Mammary epithelial cell (primary cell): Measurements from ENCODE around the gene GADD45A.

Experiments used
- EZH2 ChIP-seq: IDR thresholded peaks from 2 replicates; pipeline ENCODE4 v1.6.1; 2012; ENCODE audit warnings: low read length, inconsistent platforms, borderline replicate concordance
- TF ChIP-seq, protein P1 (sequence below), 2 donors: IDR thresholded peaks in 1 of 2; conservative IDR thresholded peaks in 1 of 2; 2 replicates each; pipeline ENCODE4 v1.5.1; 2011 to 2012; ENCODE audit warnings: inconsistent platforms in 2 of 2, low read length in 2 of 2, mild to moderate bottlenecking in 2 of 2, control low read depth in 1 of 2, low read depth in 1 of 2; ENCODE audit not compliant: insufficient read depth in 1 of 2; ENCODE audit errors: extremely low read depth in 1 of 2

DNA sequence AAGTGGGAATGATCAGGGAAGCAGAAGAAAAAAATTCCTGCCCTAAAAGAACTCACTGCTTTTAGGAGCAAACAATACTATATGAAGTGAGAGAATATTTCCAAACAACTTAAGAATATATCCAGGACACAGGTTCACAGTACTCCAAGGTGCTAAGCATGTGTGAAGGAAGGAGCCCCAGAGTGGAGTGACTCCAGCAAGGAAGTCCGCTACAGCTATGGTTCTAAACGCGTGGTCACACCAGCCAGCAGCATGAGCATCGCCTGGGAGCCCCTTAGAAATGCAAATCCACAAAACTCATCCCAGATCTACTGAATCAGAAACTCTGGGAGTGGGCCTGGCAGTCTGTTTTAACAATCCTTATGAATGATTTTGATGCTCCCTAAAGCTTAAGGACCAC is 36.1 kb downstream of the GADD45A start:
- TF ChIP-seq, protein P1, sequence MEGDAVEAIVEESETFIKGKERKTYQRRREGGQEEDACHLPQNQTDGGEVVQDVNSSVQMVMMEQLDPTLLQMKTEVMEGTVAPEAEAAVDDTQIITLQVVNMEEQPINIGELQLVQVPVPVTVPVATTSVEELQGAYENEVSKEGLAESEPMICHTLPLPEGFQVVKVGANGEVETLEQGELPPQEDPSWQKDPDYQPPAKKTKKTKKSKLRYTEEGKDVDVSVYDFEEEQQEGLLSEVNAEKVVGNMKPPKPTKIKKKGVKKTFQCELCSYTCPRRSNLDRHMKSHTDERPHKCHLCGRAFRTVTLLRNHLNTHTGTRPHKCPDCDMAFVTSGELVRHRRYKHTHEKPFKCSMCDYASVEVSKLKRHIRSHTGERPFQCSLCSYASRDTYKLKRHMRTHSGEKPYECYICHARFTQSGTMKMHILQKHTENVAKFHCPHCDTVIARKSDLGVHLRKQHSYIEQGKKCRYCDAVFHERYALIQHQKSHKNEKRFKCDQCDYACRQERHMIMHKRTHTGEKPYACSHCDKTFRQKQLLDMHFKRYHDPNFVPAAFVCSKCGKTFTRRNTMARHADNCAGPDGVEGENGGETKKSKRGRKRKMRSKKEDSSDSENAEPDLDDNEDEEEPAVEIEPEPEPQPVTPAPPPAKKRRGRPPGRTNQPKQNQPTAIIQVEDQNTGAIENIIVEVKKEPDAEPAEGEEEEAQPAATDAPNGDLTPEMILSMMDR (conservative IDR thresholded peaks at IDR 0.05 in 1 of 2, IDR thresholded peaks at IDR 0.05 in 1 of 2; ENCODE audit: extremely low read depth in 1 of 2, insufficient read depth in 1 of 2, low read depth in 1 of 2, low read length in 2 of 2): no peak
- TF ChIP-seq EZH2: no peak
